Activated CD8-positive, alpha-beta memory T cell treated with anti-CD3 and anti-CD28 coated beads for 4 hours (primary cell): ENCODE results near the gene ATIC.

Experiments
- DNase-seq, 2 donors: peaks; one replicate each; pipeline ENCODE4 v3.0.0-alpha.2; 2020; ENCODE audit warnings: low read depth in 2 of 2

The ATIC gene

GRCh38 chr2:215399067-215399716 is 87.3 kb downstream of the ATIC start:
- no peak for DNase-seq
